ENCODE data around the gene EBP.

- TF ChIP-seq CTCF (IDR thresholded peaks at IDR 0.05; ENCODE audit: insufficient read depth, low read depth, low read length) (no peak), EZH2 (IDR thresholded peaks at IDR 0.05; ENCODE audit: insufficient read depth, low read length) (no peak)
Measured at GRCh38 chrX:48472851-48473703, 48.5 kb upstream of the EBP start.
